Measurements from ENCODE around the gene OLIG1. TPM values are rescaled to one million over a fixed set of nuclear protein-coding genes. Genes with fewer than 3 reads are reported as not detected.

Gene OLIG1
- total RNA-seq, 1 donor from 2014 or later, result not detected

DNA sequence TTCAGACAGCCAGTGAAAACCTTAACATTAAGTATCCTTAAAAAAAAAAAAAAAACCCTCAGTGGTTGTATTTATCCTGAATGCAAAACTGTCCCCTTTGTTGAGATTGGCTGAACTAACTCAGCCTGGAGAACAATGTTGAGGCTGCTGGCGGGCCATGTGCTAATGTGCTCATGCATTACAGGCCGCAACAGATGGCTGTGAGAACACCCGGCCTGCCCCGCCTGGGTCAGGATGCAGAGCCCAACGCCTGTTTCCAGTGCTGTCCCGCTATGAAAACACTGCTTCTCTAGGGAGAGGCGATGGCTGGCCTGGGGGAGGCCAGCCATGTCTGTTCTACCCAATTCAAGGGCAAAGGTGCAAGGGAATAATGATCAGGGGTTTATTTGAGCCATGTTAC is 30.4 kb upstream of the OLIG1 start:
- Histone ChIP-seq H3K4me3 (no peak overlapping the region), H3K4me1 (no peaks in the 10 kb centered on the region), H3K27me3 (no peaks in the 10 kb centered on the region), H3K9me3 (no peaks in the 10 kb centered on the region), H3K36me3 (no peaks in the 10 kb centered on the region), H3K27ac (no peak overlapping the region)
- no peak for DNase-seq (ENCODE audit: low spot score in 2 of 2)
- intact Hi-C loops (cut with DNase I), result no loop called here
- TF ChIP-seq, protein P1, sequence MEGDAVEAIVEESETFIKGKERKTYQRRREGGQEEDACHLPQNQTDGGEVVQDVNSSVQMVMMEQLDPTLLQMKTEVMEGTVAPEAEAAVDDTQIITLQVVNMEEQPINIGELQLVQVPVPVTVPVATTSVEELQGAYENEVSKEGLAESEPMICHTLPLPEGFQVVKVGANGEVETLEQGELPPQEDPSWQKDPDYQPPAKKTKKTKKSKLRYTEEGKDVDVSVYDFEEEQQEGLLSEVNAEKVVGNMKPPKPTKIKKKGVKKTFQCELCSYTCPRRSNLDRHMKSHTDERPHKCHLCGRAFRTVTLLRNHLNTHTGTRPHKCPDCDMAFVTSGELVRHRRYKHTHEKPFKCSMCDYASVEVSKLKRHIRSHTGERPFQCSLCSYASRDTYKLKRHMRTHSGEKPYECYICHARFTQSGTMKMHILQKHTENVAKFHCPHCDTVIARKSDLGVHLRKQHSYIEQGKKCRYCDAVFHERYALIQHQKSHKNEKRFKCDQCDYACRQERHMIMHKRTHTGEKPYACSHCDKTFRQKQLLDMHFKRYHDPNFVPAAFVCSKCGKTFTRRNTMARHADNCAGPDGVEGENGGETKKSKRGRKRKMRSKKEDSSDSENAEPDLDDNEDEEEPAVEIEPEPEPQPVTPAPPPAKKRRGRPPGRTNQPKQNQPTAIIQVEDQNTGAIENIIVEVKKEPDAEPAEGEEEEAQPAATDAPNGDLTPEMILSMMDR (IDR thresholded peaks at IDR 0.05), result no peak

DNA sequence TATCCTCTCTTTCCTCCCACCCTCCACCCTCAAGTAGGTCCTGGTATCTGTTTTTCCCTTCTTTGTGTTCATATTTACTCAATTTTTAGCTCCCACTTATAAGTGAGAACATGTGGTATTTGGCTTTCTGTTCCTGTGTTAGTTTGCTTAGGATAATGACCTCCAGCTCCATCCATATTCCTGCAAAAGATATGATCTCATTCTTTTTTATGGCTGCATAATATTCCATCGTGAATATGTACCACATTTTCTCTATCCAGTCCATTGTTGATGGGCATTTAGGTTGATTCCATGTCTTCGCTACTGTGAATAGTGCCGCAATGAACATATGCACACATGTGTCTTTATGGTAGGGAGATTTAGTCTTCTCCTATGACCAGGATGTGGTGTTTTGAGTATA is 29.7 kb upstream of the OLIG1 start:
- no peak overlapping the region for H3K4me3 ChIP-seq
- H3K36me3 ChIP-seq, result no peaks in the 10 kb centered on the region
- no peak for DNase-seq (ENCODE audit: low spot score in 2 of 2)
- no peaks in the 10 kb centered on the region for H3K4me1 ChIP-seq
- intact Hi-C loops (cut with DNase I), result no loop called here
- no peaks in the 10 kb centered on the region for H3K9me3 ChIP-seq
- no peak overlapping the region for H3K27ac ChIP-seq
- TF ChIP-seq, protein P1 (IDR thresholded peaks at IDR 0.05), result no peak
- no peaks in the 10 kb centered on the region for H3K27me3 ChIP-seq

DNA sequence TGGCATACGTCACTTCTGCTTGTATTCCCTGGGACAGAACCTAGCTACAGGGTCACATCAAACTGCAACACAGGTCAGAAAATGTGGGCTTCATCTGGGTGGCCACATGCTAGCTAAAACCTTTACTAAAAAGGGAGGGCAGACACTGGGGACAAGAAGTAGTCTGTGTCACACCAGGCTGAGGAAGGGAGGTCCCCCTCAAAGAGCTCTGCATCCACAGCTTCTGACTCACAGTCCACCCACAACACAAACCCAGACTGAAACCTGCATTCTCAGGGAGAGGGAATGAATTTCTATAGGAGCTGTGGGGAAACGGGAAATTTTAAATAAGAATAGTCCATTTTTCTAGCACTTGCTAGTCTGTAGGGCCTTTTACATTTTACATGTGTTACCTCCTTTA is 28.0 kb upstream of the OLIG1 start:
- Histone ChIP-seq H3K9me3 (no peaks in the 10 kb centered on the region), H3K36me3 (no peaks in the 10 kb centered on the region), H3K27me3 (no peaks in the 10 kb centered on the region), H3K4me1 (no peaks in the 10 kb centered on the region), H3K27ac (no peak overlapping the region), H3K4me3 (no peak overlapping the region)
- TF ChIP-seq, protein P1 (IDR thresholded peaks at IDR 0.05), result no peak
- no peak for DNase-seq (ENCODE audit: low spot score in 2 of 2)
- intact Hi-C loops (cut with DNase I), result no loop called here

DNA sequence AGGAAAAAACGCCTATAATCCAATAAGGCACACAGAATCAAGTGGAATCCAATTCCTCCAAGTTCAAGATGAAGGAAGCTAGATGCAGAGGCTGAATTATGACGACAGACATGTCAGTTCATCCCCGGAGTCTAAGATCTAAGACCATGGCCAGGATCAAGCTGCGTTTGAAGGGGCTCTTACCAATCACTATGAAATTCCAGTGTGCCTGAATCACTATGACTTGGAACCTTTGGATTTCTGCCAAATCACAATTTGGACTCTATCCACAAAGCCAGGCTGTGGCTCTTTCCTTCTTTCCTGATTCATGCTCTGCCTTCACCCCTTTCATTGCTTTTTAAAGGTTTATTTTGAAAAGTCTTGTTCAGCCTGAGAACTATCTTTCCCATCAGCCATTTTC is 27.1 kb upstream of the OLIG1 start:
- TF ChIP-seq, protein P1 (IDR thresholded peaks at IDR 0.05), result no peak
- Histone ChIP-seq H3K27me3 (no peaks in the 10 kb centered on the region), H3K36me3 (no peaks in the 10 kb centered on the region), H3K4me3 (no peak overlapping the region), H3K4me1 (no peaks in the 10 kb centered on the region), H3K27ac (no peak overlapping the region), H3K9me3 (no peaks in the 10 kb centered on the region)
- no peak for DNase-seq (ENCODE audit: low spot score in 2 of 2)
- intact Hi-C loops (cut with DNase I), result no loop called here

DNA sequence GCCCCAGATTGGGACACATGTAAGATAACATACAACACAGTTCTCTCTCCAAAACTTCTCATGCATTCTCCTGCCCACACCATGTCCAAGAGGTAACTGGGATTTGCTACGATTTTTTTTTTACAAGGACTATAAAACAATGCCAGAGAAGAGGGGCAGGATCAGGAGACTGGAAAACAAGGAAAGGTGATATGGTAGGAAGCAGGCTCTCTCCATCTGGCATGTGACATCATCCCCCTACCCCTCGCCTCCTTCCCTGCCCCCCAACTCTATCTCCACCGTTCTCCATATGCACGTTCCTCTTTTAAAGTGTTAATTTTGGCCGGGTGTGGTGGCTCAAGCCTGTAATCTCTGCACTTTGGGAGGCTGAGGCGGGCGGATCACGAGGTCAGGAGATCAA is 23.5 kb upstream of the OLIG1 start:
- H3K27ac ChIP-seq, result no peak overlapping the region
- intact Hi-C loops (cut with DNase I), result no loop called here
- no peaks in the 10 kb centered on the region for H3K9me3 ChIP-seq
- H3K4me3 ChIP-seq, result no peak overlapping the region
- TF ChIP-seq, protein P1 (IDR thresholded peaks at IDR 0.05), result no peak
- no peak for DNase-seq (ENCODE audit: low spot score in 2 of 2)
- H3K4me1 ChIP-seq, result no peaks in the 10 kb centered on the region
- no peaks in the 10 kb centered on the region for H3K36me3 ChIP-seq
- no peaks in the 10 kb centered on the region for H3K27me3 ChIP-seq

DNA sequence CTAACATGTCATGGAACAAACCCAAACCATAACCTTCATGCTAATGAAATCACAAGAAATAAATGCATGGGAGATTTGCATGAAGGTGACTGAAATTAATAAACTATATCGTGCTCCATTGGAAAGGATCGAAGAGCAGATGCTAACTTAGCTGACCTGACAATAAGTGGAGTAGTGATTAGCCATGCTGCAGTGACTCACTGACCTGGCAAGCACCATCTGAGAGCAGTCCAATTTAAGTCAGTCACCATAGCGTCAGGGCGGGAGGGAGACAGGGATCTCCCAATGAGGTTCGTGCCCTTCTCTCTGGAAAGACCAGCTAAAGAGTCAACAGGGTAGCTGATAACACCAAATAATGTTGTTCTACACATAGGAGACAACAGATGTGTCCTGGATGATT is 22.7 kb upstream of the OLIG1 start:
- no peaks in the 10 kb centered on the region for H3K36me3 ChIP-seq
- no peaks in the 10 kb centered on the region for H3K27me3 ChIP-seq
- intact Hi-C loops (cut with DNase I), result no loop called here
- H3K27ac ChIP-seq, result no peak overlapping the region
- H3K4me1 ChIP-seq, result no peaks in the 10 kb centered on the region
- TF ChIP-seq, protein P1 (IDR thresholded peaks at IDR 0.05), result no peak
- H3K9me3 ChIP-seq, result no peaks in the 10 kb centered on the region
- no peak for DNase-seq (ENCODE audit: low spot score in 2 of 2)
- H3K4me3 ChIP-seq, result no peak overlapping the region
